ENCODE results near the gene PPP4R3A.
"Not testable (repeated sequence)": the region's sequence is repeated elsewhere in the genome, so short reads cannot be mapped to it uniquely, and the experiment has no call there.

GRCh38 chr14:91409240-91409639 lies 100.9 kb downstream of the PPP4R3A start:
- TF ChIP-seq, protein P1, sequence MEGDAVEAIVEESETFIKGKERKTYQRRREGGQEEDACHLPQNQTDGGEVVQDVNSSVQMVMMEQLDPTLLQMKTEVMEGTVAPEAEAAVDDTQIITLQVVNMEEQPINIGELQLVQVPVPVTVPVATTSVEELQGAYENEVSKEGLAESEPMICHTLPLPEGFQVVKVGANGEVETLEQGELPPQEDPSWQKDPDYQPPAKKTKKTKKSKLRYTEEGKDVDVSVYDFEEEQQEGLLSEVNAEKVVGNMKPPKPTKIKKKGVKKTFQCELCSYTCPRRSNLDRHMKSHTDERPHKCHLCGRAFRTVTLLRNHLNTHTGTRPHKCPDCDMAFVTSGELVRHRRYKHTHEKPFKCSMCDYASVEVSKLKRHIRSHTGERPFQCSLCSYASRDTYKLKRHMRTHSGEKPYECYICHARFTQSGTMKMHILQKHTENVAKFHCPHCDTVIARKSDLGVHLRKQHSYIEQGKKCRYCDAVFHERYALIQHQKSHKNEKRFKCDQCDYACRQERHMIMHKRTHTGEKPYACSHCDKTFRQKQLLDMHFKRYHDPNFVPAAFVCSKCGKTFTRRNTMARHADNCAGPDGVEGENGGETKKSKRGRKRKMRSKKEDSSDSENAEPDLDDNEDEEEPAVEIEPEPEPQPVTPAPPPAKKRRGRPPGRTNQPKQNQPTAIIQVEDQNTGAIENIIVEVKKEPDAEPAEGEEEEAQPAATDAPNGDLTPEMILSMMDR (IDR thresholded peaks at IDR 0.05): not testable (repeated sequence)
- not testable (repeated sequence) for TF ChIP-seq POLR2AphosphoS5, POLR2A (IDR thresholded peaks at IDR 0.05)
